ENCODE data around the gene PIP5K1A. TPM values are rescaled to one million over a fixed set of nuclear protein-coding genes. Genes with fewer than 3 reads are reported as not detected.

The PIP5K1A gene
- total and polyA plus RNA-seq, 9 of the 15 experiments (the other 6 are each of a cell fraction or from before 2014, with no cell fraction given): 1.9 to 42.4 (median 18.8) TPM

GRCh38 chr1:151165738-151166504, 32.4 kb upstream of the PIP5K1A start, which contains the start of the genes LYSMD1 and SCNM1 (continued):
- TF ChIP-seq, protein P1, sequence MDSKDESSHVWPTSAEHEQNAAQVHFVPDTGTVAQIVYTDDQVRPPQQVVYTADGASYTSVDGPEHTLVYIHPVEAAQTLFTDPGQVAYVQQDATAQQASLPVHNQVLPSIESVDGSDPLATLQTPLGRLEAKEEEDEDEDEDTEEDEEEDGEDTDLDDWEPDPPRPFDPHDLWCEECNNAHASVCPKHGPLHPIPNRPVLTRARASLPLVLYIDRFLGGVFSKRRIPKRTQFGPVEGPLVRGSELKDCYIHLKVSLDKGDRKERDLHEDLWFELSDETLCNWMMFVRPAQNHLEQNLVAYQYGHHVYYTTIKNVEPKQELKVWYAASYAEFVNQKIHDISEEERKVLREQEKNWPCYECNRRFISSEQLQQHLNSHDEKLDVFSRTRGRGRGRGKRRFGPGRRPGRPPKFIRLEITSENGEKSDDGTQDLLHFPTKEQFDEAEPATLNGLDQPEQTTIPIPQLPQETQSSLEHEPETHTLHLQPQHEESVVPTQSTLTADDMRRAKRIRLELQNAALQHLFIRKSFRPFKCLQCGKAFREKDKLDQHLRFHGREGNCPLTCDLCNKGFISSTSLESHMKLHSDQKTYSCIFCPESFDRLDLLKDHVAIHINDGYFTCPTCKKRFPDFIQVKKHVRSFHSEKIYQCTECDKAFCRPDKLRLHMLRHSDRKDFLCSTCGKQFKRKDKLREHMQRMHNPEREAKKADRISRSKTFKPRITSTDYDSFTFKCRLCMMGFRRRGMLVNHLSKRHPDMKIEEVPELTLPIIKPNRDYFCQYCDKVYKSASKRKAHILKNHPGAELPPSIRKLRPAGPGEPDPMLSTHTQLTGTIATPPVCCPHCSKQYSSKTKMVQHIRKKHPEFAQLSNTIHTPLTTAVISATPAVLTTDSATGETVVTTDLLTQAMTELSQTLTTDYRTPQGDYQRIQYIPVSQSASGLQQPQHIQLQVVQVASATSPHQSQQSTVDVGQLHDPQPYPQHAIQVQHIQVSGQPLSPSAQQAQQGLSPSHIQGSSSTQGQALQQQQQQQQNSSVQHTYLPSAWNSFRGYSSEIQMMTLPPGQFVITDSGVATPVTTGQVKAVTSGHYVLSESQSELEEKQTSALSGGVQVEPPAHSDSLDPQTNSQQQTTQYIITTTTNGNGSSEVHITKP (IDR thresholded peaks at IDR 0.05; ENCODE audit: partially characterized antibody): no peak
- no peak for TF ChIP-seq ZNF263 (CRISPR knock-in tag; IDR thresholded peaks at IDR 0.05; ENCODE audit: borderline replicate concordance)
- TF ChIP-seq ZFP36 (IDR thresholded peaks at IDR 0.05; ENCODE audit: low read depth, low read length, partially characterized antibody): peak; percentile 47
- peak; percentile 81 for TF ChIP-seq POLR2A (conservative IDR thresholded peaks at IDR 0.05)
- TF ChIP-seq ZNF143 (CRISPR knock-in tag; IDR thresholded peaks at IDR 0.05): peak; percentile 99
- TF ChIP-seq PTBP1 (IDR thresholded peaks at IDR 0.05; ENCODE audit: low read depth, low read length): no peak
- TF ChIP-seq, protein P2, sequence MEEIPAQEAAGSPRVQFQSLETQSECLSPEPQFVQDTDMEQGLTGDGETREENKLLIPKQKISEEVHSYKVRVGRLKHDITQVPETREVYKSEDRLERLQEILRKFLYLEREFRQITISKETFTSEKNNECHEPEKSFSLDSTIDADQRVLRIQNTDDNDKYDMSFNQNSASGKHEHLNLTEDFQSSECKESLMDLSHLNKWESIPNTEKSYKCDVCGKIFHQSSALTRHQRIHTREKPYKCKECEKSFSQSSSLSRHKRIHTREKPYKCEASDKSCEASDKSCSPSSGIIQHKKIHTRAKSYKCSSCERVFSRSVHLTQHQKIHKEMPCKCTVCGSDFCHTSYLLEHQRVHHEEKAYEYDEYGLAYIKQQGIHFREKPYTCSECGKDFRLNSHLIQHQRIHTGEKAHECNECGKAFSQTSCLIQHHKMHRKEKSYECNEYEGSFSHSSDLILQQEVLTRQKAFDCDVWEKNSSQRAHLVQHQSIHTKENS (CRISPR knock-in tag; IDR thresholded peaks at IDR 0.05): no peak
- no peak for TF ChIP-seq BRF1 (IDR thresholded peaks at IDR 0.05; ENCODE audit: borderline replicate concordance, extremely low read depth, insufficient read length)
- no peak for TF ChIP-seq KDM1A (IDR thresholded peaks at IDR 0.05)
- TF ChIP-seq SAFB2 (IDR thresholded peaks at IDR 0.05; ENCODE audit: borderline replicate concordance, low read depth, low read length, severe bottlenecking): no peak
- TF ChIP-seq, protein P3, sequence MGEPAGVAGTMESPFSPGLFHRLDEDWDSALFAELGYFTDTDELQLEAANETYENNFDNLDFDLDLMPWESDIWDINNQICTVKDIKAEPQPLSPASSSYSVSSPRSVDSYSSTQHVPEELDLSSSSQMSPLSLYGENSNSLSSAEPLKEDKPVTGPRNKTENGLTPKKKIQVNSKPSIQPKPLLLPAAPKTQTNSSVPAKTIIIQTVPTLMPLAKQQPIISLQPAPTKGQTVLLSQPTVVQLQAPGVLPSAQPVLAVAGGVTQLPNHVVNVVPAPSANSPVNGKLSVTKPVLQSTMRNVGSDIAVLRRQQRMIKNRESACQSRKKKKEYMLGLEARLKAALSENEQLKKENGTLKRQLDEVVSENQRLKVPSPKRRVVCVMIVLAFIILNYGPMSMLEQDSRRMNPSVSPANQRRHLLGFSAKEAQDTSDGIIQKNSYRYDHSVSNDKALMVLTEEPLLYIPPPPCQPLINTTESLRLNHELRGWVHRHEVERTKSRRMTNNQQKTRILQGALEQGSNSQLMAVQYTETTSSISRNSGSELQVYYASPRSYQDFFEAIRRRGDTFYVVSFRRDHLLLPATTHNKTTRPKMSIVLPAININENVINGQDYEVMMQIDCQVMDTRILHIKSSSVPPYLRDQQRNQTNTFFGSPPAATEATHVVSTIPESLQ (CRISPR knock-in tag; IDR thresholded peaks at IDR 0.05): no peak
- TF ChIP-seq SRSF1 (IDR thresholded peaks at IDR 0.05; ENCODE audit: low read depth, low read length): no peak
- TF ChIP-seq STAT5A (IDR thresholded peaks at IDR 0.05; ENCODE audit: borderline replicate concordance, low read length): peak; percentile 17; the same call in 1 of the 2 replicates
- no peak for TF ChIP-seq NR0B1 (IDR thresholded peaks at IDR 0.05; ENCODE audit: partially characterized antibody)
- no peak for TF ChIP-seq ZNF3 (CRISPR knock-in tag; IDR thresholded peaks at IDR 0.05)
- TF ChIP-seq ZNF239 (CRISPR knock-in tag; IDR thresholded peaks at IDR 0.05): peak; percentile 12; the same call in 1 of the 2 replicates
- TF ChIP-seq EP300 (IDR thresholded peaks at IDR 0.05; ENCODE audit: low read length): no peak
- 0 out of 2 replicates have a peak, but pooled peaks have one; percentile 62 for TF ChIP-seq MYNN (IDR thresholded peaks at IDR 0.05)
- TF ChIP-seq MYNN (CRISPR knock-in tag; IDR thresholded peaks at IDR 0.05): no peak

All from K562 (cell line).